ENCODE measurements around the gene TRIL. TPM values are rescaled to one million over a fixed set of nuclear protein-coding genes. Genes with fewer than 3 reads are reported as not detected.

Gene TRIL
- total and polyA plus RNA-seq, 2 experiments from 2014 or later, result 2.5 to 4.6 TPM

DNA sequence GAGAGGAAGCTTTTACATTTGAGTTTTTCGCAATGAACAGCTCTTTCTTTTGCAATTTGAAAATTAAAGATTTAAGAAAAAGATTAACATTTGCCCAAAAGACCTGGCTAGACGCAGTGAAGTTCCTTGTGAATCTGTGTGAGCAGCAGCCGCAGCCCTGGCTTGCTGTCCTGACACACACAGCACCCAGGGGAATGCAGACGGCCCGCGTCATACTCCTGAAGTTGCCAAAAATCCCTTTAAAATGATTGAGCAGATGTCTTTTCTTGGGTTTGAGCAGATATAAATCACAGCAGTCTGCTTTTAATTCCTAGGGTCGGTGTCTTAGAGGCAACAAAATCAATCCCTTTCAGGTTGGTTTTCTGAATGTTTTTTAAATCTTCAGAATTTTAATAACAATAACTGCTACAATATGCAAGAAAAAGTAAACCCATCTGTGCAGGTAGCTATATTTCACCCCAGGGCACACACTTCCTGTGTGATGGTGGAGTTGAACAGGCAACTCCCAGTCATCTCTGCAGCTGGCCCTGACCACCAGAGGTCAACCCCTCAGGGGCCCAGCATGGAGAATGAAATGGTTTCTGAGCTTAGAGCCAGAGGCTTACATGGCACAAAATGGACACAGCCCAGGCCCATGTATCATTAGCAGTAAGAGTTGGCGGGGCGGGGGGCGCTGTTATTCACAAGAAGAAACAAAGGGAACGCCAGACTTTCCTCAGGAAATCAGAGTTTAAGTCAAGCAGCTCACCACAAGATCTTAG is 32.2 kb upstream of the TRIL start:
- H3K4me2 ChIP-seq, result no peak overlapping the region
- H4K20me1 ChIP-seq (ENCODE audit: insufficient read depth, poor library complexity, severe bottlenecking), result no peaks in the 10 kb centered on the region
- H2AFZ ChIP-seq, result no peak overlapping the region

DNA sequence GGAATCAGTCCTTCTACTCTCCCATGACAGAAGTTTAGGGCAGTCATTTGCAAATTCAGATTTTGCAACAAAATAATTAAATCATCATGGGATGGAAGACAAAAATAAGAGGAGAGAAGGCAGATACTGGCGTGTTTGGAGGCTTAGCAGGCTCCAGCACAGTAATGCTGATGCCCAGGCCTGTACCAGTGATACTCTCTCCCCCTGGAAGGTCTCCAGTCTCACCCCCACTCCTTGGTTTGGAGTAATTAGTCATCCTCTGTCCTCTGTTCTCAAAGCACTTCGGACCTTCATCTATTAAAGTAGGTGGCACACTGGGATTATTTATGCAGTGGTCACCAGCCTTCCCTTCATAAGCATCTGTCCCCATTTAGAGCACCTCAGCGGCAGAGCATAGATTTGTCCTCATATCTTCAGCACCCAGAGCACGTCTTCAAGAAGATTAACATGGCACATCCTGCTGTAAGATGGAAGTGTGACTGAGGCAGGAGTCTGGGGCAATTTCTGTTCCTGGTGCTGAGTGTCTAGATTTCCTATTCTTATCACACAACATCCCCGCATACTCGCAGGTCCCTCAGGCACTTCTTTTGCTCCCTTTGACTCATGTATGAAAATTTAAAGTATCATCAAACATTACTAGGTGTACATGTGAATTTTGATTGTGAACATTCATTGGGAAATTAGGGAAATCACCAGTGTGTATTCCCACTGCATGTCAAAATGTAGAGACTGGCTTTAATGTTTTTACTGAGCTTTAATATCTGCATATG is 31.3 kb upstream of the TRIL start:
- Histone ChIP-seq H3K27me3 (no peaks in the 10 kb centered on the region), H4K20me1 (ENCODE audit: insufficient read depth, poor library complexity, severe bottlenecking) (no peaks in the 10 kb centered on the region), H3K4me3 (no peak overlapping the region), H3K36me3 (replicated peaks; ENCODE audit: insufficient read depth, low read depth) (no peaks in the 10 kb centered on the region), H3K4me2 (no peak overlapping the region), H3K79me2 (no peaks in the 10 kb centered on the region), H3K4me1 (ENCODE audit: insufficient read depth) (peaks cover 8% of the 10 kb centered on the region), H3K9me2 (replicated peaks; ENCODE audit: insufficient read depth) (no peaks in the 10 kb centered on the region), H3K27ac (no peak overlapping the region), H3K9me3 (ENCODE audit: low read depth) (no peaks in the 10 kb centered on the region), H2AFZ (no peak overlapping the region)
- DNase-seq (ENCODE audit: low spot score), result no peak
- TF ChIP-seq CTCF (IDR thresholded peaks at IDR 0.05; ENCODE audit: poor library complexity), result no peak
- TF ChIP-seq EZH2 (IDR thresholded peaks at IDR 0.05; ENCODE audit: borderline replicate concordance), result no peak
- TF ChIP-seq EZH2phosphoT487 (IDR thresholded peaks at IDR 0.05; ENCODE audit: low read depth, severe bottlenecking, unreplicated experiment), result no peak
- WGBS (ENCODE audit: low lambda C conversion rate, missing lambda C conversion rate), result 94% methylated on average over 6 of the region's 6 CpGs

More for the DNA sequence above, 32.2 kb upstream of the TRIL start:
- TF ChIP-seq EZH2phosphoT487 (IDR thresholded peaks at IDR 0.05; ENCODE audit: low read depth, severe bottlenecking, unreplicated experiment) (no peak), EZH2 (IDR thresholded peaks at IDR 0.05; ENCODE audit: borderline replicate concordance) (no peak), CTCF (IDR thresholded peaks at IDR 0.05; ENCODE audit: poor library complexity) (no peak)
- no peak for DNase-seq (ENCODE audit: low spot score)
- Histone ChIP-seq H3K27me3 (no peaks in the 10 kb centered on the region), H3K79me2 (no peaks in the 10 kb centered on the region), H3K9me2 (replicated peaks; ENCODE audit: insufficient read depth) (no peaks in the 10 kb centered on the region), H3K36me3 (replicated peaks; ENCODE audit: insufficient read depth, low read depth) (no peaks in the 10 kb centered on the region), H3K4me1 (ENCODE audit: insufficient read depth) (peaks cover 8% of the 10 kb centered on the region), H3K27ac (no peak overlapping the region), H3K9me3 (ENCODE audit: low read depth) (no peaks in the 10 kb centered on the region), H3K4me3 (no peak overlapping the region)
- 82% methylated on average over 11 of the region's 11 CpGs for WGBS (ENCODE audit: low lambda C conversion rate, missing lambda C conversion rate)

GRCh38 chr7:28988810-28989209 is 30.7 kb upstream of the TRIL start:
- Histone ChIP-seq H3K9me2 (replicated peaks; ENCODE audit: insufficient read depth) (no peaks in the 10 kb centered on the region), H3K36me3 (replicated peaks; ENCODE audit: insufficient read depth, low read depth) (no peaks in the 10 kb centered on the region), H3K4me2 (no peak overlapping the region), H3K27me3 (no peaks in the 10 kb centered on the region), H3K27ac (no peak overlapping the region), H3K4me1 (ENCODE audit: insufficient read depth) (peaks cover 8% of the 10 kb centered on the region), H3K79me2 (no peaks in the 10 kb centered on the region), H4K20me1 (ENCODE audit: insufficient read depth, poor library complexity, severe bottlenecking) (no peaks in the 10 kb centered on the region), H3K4me3 (no peak overlapping the region), H2AFZ (no peak overlapping the region), H3K9me3 (ENCODE audit: low read depth) (no peaks in the 10 kb centered on the region)
- DNase-seq (ENCODE audit: low spot score), result no peak
- TF ChIP-seq EZH2phosphoT487 (IDR thresholded peaks at IDR 0.05; ENCODE audit: low read depth, severe bottlenecking, unreplicated experiment) (no peak), CTCF (IDR thresholded peaks at IDR 0.05; ENCODE audit: poor library complexity) (no peak), EZH2 (IDR thresholded peaks at IDR 0.05; ENCODE audit: borderline replicate concordance) (no peak)
- 94% methylated on average over 4 of the region's 4 CpGs for WGBS (ENCODE audit: low lambda C conversion rate, missing lambda C conversion rate)

Data from hepatocyte (in vitro differentiated cells).